Chondrocyte (in vitro differentiated cells): ENCODE measurements around the gene TRIM9. TPM values are rescaled to one million over a fixed set of nuclear protein-coding genes. Genes with fewer than 3 reads are reported as not detected.
A peak's percentile ranks its signal among the peaks of the same experiment; 100 is the strongest.

ENCODE experiments used
- DNase-seq: peaks from one replicate; pipeline ENCODE4 v3.0.0; 2021; ENCODE audit warnings: mixed read lengths, low spot score
- H3K27ac Mint-ChIP-seq: one replicate; pipeline ENCODE4 v1.8.0; 2021; ENCODE audit warnings: mild to moderate bottlenecking, moderate library complexity, mixed read lengths; ENCODE audit not compliant: unreplicated experiment
- H3K27me3 Mint-ChIP-seq: 2 replicates; pipeline ENCODE4 v1.8.0; 2021; ENCODE audit warnings: low read depth, mixed read lengths
- H3K36me3 Mint-ChIP-seq: 2 replicates; pipeline ENCODE4 v1.8.0; 2021; ENCODE audit warnings: low read depth, mixed read lengths
- H3K4me1 Mint-ChIP-seq: 2 replicates; pipeline ENCODE4 v1.8.0; 2021; ENCODE audit warnings: low read depth, mild to moderate bottlenecking, mixed read lengths
- H3K4me3 Mint-ChIP-seq: one replicate; pipeline ENCODE4 v1.8.0; 2021; ENCODE audit warnings: mild to moderate bottlenecking, moderate library complexity, mixed read lengths; ENCODE audit not compliant: unreplicated experiment
- H3K9me3 Mint-ChIP-seq: 2 replicates; pipeline ENCODE4 v1.8.0; 2021; ENCODE audit warnings: low read depth, mixed read lengths
- total RNA-seq: library from RNA; stranded (reverse); gene quantifications from 3 replicates; pipeline ENCODE4 v1.2.1, GENCODE V29; 2021
- TF ChIP-seq, protein P1 (sequence below): fragments of 200-600 bp; sonication (generic); IDR thresholded peaks from 2 replicates; pipeline ENCODE4 v1.5.0; 2021; ENCODE audit warnings: antibody characterized with exemption, mild to moderate bottlenecking, moderate library complexity

The TRIM9 gene
- total RNA-seq, 1 donor from 2014 or later, result 15.5 TPM

DNA sequence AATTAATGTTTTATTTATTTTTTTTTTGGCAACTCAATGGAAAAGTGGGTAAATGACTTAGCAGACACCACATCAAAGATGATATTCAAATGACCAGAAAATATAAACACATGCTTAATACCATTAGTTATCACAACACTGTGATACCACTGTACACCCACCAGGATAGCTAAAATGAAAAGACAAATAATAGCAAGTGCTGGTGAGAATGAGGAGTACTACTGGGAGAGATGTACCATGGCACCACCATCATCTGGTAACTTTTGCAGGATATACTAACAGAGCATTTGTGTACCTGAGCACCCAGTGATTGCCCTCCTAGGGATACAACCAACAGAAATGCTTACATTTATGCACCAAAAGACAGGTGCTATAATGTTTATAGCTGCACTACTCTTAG is 21.9 kb downstream of the TRIM9 start:
- peak overlapping the region; percentile 90 for H3K27ac Mint-ChIP-seq
- H3K9me3 Mint-ChIP-seq, result peaks cover 15% of the 10 kb centered on the region

DNA sequence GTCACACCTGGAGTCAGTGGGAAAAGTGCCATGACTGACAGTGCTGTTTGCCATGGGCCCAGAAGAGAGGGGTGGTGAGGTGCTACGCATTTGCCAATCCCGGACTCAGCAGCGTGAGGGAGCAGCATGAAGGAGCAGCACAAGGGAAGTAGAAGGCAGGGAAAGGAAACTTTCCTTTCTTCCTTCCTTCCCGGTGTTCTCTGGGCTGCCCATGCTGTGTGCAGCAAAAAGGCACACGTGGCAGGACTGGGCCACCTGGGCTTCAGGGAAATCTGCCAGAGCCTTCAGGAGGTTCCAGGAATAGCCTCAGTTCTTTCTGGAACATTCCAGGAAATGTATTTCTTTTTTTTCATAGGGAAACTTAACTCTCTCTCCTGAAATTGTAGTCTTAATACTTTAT is 23.0 kb downstream of the TRIM9 start:
- TF ChIP-seq, protein P1, sequence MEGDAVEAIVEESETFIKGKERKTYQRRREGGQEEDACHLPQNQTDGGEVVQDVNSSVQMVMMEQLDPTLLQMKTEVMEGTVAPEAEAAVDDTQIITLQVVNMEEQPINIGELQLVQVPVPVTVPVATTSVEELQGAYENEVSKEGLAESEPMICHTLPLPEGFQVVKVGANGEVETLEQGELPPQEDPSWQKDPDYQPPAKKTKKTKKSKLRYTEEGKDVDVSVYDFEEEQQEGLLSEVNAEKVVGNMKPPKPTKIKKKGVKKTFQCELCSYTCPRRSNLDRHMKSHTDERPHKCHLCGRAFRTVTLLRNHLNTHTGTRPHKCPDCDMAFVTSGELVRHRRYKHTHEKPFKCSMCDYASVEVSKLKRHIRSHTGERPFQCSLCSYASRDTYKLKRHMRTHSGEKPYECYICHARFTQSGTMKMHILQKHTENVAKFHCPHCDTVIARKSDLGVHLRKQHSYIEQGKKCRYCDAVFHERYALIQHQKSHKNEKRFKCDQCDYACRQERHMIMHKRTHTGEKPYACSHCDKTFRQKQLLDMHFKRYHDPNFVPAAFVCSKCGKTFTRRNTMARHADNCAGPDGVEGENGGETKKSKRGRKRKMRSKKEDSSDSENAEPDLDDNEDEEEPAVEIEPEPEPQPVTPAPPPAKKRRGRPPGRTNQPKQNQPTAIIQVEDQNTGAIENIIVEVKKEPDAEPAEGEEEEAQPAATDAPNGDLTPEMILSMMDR, result no peak
- H3K4me3 Mint-ChIP-seq, result no peak overlapping the region
- no peaks in the 10 kb centered on the region for H3K27me3 Mint-ChIP-seq
- peaks cover 7% of the 10 kb centered on the region for H3K36me3 Mint-ChIP-seq
- H3K4me1 Mint-ChIP-seq, result peaks cover 61% of the 10 kb centered on the region
- no peak for DNase-seq
- H3K9me3 Mint-ChIP-seq, result peaks cover 15% of the 10 kb centered on the region
- H3K27ac Mint-ChIP-seq, result peak overlapping the region; percentile 81

More for the DNA sequence above, 21.9 kb downstream of the TRIM9 start:
- Mint-ChIP-seq H3K4me1 (peaks cover 60% of the 10 kb centered on the region), H3K36me3 (peaks cover 7% of the 10 kb centered on the region), H3K4me3 (no peak overlapping the region), H3K27me3 (no peaks in the 10 kb centered on the region)
- no peak for DNase-seq
- TF ChIP-seq, protein P1, result no peak

DNA sequence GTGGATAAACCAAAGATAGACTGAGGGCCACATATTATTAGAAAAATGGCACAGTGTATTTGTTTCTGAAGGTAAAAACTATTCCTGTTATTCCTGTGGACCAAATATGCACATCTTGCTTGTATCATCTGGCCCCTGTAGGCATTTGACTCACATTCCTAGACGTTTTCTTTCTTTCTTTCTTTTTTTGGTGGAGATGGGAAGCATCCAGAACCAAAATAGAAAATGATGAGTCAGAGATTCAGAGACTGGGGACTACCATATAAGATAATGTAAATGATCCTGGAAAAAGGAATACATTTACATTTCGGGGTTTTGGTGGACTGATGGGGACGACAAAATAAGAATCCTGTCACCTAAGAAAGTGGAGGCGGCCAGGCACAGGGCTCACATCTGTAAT is 24.2 kb downstream of the TRIM9 start:
- Mint-ChIP-seq H3K27me3 (no peaks in the 10 kb centered on the region), H3K4me3 (no peak overlapping the region), H3K36me3 (peaks cover 7% of the 10 kb centered on the region), H3K4me1 (peaks cover 61% of the 10 kb centered on the region), H3K27ac (peak overlapping the region; percentile 52), H3K9me3 (peaks cover 15% of the 10 kb centered on the region)
- TF ChIP-seq, protein P1, result no peak
- no peak for DNase-seq

DNA sequence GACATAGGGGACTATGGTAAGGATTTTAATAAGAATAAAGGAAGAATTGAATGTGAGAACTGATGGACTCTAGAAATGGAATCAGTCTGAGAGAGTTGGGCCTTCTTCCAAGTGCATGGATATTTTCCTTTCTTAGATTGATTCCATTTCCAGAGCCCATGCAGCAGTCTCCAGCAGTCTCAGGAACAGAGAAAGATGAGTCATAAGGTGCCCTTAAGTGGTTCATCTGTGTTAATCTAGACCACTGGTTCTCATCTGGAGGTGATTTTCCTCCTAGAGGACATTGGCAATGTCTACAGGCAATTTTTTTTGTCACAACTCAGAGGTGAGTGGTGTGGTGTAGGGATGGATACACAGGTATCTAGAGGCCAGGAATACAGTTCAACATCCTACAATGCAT is 25.9 kb downstream of the TRIM9 start:
- Mint-ChIP-seq H3K36me3 (peaks cover 7% of the 10 kb centered on the region), H3K9me3 (peaks cover 15% of the 10 kb centered on the region), H3K4me1 (peaks cover 55% of the 10 kb centered on the region), H3K27ac (no peak overlapping the region), H3K4me3 (no peak overlapping the region), H3K27me3 (no peaks in the 10 kb centered on the region)
- no peak for DNase-seq
- TF ChIP-seq, protein P1, result no peak

DNA sequence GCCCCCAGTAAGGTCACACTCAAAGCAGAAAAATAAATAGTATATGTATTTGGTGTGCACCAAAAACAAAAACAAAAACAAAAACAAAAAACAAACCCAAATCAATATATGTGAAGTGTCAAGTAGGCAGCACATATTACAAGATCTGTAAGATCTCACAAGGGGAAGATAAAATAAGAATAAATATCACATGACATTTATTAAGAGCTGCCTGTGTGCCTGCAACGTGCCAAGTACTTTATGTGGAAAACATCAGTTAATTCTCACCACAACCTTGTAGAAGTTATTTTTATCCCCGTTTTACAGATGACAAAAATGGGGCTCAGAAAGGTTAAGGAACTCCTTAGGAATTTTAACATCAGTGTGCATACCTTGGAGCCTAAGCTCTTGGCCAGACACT is 26.6 kb downstream of the TRIM9 start:
- Mint-ChIP-seq H3K36me3 (peaks cover 7% of the 10 kb centered on the region), H3K27ac (no peak overlapping the region), H3K4me1 (peaks cover 54% of the 10 kb centered on the region), H3K9me3 (peaks cover 18% of the 10 kb centered on the region), H3K27me3 (no peaks in the 10 kb centered on the region), H3K4me3 (no peak overlapping the region)
- TF ChIP-seq, protein P1, result no peak
- DNase-seq, result no peak
